ENCODE data around the gene ERG. TPM values are rescaled to one million over a fixed set of nuclear protein-coding genes. Genes with fewer than 3 reads are reported as not detected.

Gene ERG
- total RNA-seq, 3 donors from 2014 or later, result 4.0 to 8.4 (median 4.3) TPM

- no peak for TF ChIP-seq CTCF (IDR thresholded peaks at IDR 0.05)
- intact Hi-C loops (cut with DNase I, micrococcal nuclease), result loop anchor here in 1 of 2 donors (5.0 to 10.0 kb wide), 2 partner anchors 133 to 185 kb away; no protein-coding TSS in a partner anchor
- ATAC-seq, result no peak
- H3K36me3 ChIP-seq (ENCODE audit: low read depth), result no peaks in the 10 kb centered on the region
- no peaks in the 10 kb centered on the region for H3K4me1 ChIP-seq (ENCODE audit: low read depth)
- DNase-seq, result no peak
- H3K4me3 ChIP-seq, result no peak overlapping the region
- no peaks in the 10 kb centered on the region for H3K9me3 ChIP-seq
Observed at GRCh38 chr21:38349977-38350376, 148.3 kb downstream of the ERG start.

DNA sequence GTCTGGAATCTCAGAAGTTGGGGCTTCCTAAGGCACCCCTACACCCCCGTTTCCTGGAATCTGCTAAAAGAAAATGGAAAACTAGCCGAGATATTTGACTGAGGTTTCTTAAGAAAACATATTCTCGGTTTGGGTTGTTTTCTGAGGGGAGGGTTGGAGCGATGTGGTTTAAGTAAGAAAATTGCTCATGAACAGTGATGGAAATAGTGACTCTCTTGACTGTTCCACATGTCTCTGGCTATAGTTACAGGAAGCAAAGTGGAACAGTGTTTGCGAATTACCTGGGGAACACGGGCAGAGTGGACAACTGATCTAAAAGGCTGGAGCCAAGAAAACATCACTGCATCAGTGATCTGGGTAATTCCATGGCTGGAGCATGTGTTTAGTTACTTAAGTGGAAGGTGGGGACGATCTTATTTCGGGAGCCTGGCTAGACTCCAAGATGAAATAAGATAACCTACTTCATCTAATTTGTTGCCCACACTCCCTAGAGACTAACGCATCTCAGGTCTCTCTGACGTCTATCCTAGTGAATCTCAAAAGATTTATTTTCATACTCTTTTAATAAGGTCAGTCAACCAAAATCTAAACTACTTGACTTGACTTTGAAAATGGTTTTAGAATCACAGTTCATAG, 149.0 kb downstream of the ERG start:
- Histone ChIP-seq H3K9me3 (no peaks in the 10 kb centered on the region), H3K36me3 (ENCODE audit: low read depth) (no peaks in the 10 kb centered on the region), H3K4me3 (no peak overlapping the region), H3K4me1 (ENCODE audit: low read depth) (no peaks in the 10 kb centered on the region)
- ATAC-seq (no peak), DNase-seq (no peak)
- intact Hi-C loops (cut with DNase I, micrococcal nuclease), result no loop called here
- no peak for TF ChIP-seq CTCF (IDR thresholded peaks at IDR 0.05)

- no peak overlapping the region for H3K4me3 ChIP-seq
- no peak for TF ChIP-seq CTCF (IDR thresholded peaks at IDR 0.05)
- no peak for DNase-seq
- intact Hi-C loops (cut with DNase I, micrococcal nuclease), result no loop called here
- no peak for ATAC-seq
- no peaks in the 10 kb centered on the region for H3K36me3 ChIP-seq (ENCODE audit: low read depth)
- H3K4me1 ChIP-seq (ENCODE audit: low read depth), result no peaks in the 10 kb centered on the region
- no peaks in the 10 kb centered on the region for H3K9me3 ChIP-seq
Observed at GRCh38 chr21:38346286-38346685, 152.0 kb downstream of the ERG start.

DNA sequence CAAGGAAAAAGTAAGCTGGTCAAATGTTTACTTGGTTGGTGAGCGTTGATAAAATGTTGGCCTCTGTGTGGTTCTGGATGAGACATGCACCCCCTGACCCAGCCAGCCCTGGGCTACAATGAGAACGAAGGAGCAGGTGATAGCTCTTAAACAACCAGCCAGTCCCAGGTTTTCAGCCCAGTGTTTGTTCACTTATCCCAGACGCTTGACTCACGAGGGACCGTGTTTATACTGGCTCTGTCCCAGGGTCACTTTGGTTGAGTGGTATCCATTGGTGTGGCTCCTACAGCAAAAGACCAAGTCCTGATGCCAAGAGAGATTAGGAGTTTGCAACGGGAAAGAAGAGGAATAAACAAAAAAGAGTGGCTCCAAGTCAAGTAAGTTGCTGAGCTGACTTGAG, 154.6 kb downstream of the ERG start:
- peak; percentile 51 for ATAC-seq
- TF ChIP-seq CTCF (IDR thresholded peaks at IDR 0.05), result no peak
- Histone ChIP-seq H3K9me3 (no peaks in the 10 kb centered on the region), H3K4me3 (no peak overlapping the region), H3K36me3 (ENCODE audit: low read depth) (no peaks in the 10 kb centered on the region), H3K4me1 (ENCODE audit: low read depth) (no peaks in the 10 kb centered on the region)
- peak in 1 of 3 donors; percentile 24 for DNase-seq
- intact Hi-C loops (cut with DNase I, micrococcal nuclease), result no loop called here

GRCh38 chr21:38342739-38343138, 155.5 kb downstream of the ERG start:
- no peaks in the 10 kb centered on the region for H3K4me1 ChIP-seq (ENCODE audit: low read depth)
- no peaks in the 10 kb centered on the region for H3K9me3 ChIP-seq
- no peak overlapping the region for H3K4me3 ChIP-seq
- ATAC-seq (no peak), DNase-seq (no peak)
- no peaks in the 10 kb centered on the region for H3K36me3 ChIP-seq (ENCODE audit: low read depth)
- intact Hi-C loops (cut with DNase I, micrococcal nuclease), result no loop called here
- no peak for TF ChIP-seq CTCF (IDR thresholded peaks at IDR 0.05)

Data from mucosa of descending colon (tissue), 3 donors.